NCI-H526 treated with DMSO at 0.1 percent for 48 hours (cell line): ENCODE data around the gene RGSL1.

Experiments
- DNase-seq: peaks from one replicate; lab custom pipeline; 2025; lab: John Stamatoyannopoulos, UW

RGSL1 gene

DNA sequence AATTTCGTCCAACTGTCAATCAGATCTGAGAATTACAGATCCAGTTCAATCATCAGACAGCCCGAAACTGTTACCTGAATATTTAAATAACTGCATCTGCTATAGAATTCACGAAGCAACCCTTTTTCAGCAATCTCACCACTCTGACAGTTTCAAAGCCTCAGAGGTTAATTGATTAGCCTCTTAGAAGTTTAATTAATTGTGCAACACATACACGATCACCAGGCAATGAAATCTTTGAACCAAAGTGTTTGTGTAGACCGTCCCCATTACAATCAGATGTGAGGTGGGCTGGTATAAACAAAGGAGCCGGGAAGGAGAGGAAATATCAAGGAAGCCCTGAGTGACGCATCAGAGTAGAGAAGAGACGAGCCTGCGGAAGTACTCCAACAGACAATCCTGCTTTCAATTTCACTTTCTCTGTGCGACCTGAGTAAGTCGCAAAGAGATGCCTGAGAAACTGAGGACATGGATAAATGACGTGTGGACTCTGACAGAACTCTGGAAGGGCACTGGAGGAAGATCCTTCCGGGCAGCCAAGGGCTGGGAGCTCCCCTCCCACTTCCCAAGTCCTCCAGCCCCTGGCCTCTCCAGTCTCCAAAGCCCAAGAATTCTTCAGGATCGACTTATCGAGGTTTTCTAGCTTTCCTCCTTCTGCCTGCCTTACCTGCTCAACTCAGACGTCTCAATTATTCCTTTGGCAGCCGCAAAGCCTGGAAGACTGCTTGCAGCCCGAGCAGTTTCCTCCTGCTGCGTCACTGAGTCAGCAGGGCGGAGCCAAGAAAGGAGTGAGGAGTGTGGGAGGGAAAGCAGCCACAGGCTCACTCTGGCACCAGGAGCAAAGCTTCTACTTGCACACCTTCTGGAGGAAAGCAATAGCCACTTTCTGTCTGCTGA is 138.8 kb downstream of the RGSL1 start, which contains the start of gene RNASEL:
Gene RNASEL (minus strand): TSS at position 757 of the 897 bp plus-strand sequence. CDS start 2,450 bp downstream, outside the sequence.
- peak; percentile 47 for DNase-seq

DNA sequence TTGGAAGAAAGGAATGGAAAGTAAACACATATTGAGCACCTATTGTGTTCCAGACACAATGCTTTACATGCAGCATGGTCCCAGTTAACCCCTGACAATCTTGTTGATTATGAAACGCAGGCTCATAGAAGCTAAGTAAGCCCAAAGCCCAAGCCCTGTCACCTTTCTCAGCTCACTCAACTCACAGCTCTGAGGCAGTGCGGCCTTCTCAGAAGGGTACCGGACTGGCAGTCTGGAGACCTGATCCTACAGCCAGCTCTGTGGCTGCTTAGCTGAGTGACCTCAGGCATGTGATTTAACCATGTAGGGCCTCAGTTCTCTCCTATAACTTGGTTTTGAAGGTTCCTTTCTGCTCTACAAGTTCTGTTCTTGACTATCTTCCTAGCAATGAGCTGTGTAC is 139.6 kb downstream of the RGSL1 start:
- DNase-seq, result no peak

DNA sequence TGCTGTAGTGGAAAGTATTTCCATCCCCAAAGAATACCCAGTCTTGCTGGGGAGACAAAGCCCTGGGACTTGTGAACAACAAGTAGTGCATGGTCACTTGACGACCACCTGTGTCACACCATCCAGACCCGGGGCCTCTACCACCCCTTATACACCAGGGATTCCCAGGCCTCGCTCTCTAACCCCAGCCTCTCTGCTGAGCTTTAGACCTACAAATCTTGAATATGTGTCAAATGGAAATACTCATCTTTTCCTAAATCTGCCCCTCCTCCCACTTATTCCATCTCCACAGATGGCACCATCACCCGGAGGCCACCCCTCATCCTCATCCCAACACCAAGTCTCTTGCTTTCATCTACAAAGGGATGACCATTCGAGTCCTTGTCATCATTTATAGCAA is 140.0 kb downstream of the RGSL1 start:
- no peak for DNase-seq

DNA sequence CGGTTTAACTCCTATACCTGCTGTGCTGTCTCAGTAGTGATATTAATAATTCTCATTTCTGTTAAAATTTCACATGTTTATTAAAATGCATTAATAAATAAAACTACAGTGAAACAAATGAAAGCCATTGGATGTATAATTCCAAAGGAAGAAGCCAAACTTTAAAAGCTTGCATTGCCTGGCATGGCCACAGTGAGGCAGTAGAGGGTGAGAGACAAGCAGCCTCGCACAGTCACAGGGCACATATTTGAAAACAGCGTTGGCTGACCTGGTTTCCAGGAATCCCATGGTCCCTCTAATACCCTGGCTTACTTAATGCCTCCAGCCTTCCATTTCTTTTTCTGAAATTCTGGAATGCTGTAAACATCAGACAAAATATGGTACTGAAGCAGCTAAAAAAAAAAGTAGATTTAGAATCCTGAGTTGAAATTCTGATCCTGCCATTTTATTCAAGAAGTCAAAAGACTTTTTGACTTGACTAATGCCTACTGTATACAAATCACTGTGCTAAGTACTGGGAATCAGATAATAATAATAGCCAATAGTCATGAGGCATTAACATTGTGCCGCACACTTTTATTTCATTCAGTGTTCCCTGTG is 145.8 kb downstream of the RGSL1 start:
- peak; percentile 75 for DNase-seq

DNA sequence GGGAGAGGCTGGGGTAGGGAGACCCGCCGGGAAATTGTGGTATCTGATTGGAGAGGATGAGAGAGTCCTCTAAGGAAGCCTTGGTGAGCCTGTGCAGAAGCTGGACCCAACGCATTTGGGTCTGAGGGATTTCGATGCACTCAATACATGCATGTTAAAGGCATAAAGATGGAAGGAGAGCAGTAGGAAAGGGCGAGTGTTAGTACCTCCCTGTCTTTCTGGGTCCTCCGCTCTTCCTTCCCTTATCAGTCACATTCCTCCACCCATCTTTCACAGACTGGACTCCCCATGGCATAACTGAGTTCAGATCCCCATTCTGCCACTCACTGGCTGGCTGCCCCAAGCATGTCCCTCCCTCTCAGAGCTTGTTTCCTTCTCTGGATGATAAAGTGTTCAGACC is 147.0 kb downstream of the RGSL1 start:
- DNase-seq, result no peak

DNA sequence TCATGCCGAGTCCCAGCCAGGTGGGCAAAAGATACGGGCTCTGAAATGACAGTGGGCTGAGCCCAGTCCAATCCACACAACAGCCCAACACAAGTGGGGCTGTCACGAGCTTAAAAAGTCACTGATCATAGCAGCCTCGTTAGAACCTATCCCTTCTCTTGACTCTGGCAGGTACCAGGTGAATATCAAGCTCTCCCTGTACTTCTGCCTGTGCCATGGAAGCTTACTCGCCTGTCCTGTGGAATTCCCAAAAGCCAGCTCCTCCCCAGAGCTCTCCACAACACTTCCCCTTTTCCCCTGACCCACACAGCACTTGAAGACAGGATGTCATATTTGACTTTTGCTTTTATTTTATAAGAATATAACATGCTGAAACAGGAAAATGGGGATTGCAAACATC is 148.3 kb downstream of the RGSL1 start:
- DNase-seq, result no peak

DNA sequence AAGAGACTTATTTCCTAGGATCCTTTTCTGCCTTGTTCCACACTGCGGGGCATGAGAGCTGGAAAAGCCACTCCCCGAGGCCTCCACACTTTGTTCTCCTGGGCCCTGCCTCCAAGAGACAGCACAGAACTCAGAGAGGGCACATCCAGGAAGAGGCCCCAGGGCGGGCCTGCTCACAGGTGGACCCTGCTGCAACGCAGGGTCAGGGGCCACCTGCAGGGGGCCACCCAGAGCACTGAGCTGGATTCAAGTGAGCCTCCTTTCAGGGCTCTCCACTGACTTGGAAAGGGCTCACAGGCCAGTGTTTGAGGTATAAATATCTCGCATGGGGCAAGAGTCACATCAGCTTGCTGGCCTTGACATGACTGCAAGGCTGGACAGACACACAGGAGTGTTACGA is 149.4 kb downstream of the RGSL1 start:
- no peak for DNase-seq

DNA sequence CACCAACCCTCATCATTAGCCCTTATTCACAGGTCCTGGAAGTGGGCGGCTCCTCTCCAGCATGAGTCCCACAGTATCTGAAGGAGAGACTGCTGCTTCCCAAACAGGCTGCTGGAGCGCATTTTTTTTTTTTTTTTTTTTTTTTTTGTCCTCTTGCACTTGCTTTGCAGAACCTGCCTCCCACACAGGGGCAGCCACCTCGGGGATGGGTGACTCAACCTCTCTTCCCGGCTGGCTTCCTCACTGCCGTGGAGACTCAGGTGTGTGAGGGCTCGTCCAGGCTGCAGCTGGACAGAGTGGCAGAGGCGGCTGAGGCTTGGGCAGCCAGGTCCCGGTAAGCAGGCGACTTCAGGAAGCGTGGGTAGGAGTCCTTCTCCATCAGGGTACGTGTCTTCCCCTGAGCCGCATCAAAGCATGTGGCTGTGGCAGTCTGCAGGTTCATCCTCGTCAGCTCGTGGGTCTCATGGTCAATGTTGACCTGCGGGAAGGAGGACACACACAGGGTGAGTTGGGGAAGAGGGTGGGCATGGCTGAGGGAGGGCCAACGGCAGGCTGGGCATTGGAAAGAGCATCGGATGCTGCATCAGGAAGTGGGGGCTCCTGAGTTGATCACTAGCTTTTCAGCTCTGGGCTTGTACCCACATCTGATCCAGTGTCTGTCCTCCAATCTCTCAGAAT is 150.2 kb downstream of the RGSL1 start:
- no peak for DNase-seq

DNA sequence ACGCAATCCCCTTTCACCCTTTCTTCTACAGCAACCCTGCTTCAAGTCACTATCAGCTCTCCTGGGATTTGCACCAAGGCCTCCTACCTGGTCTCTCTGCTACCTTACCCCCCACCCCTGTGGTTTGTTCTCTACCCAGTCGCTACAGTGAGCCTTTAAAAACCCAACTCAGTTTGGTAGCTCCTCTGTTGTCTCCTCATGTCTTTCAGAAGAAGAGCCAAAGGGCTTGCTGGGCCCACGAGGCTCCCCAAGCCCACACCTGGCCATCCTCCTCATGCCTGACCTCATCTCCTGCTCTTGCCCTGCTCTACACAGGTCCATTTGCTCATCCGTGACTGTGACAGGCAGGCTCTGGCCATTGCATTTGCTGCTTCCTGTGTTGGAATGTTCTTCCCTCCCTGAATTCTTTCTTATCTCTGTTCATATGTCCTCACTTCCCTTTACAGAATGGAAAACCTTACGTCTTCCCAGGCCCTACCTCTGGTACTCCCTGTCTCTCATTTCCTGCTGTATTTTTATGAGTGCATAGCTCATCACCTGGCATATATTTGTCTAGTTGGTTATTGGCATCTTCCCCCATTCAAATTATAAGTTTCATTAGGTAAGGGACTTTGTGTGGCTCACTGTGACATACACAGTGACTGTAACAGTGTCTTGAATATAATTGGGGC is 150.9 kb downstream of the RGSL1 start:
- DNase-seq, result no peak

DNA sequence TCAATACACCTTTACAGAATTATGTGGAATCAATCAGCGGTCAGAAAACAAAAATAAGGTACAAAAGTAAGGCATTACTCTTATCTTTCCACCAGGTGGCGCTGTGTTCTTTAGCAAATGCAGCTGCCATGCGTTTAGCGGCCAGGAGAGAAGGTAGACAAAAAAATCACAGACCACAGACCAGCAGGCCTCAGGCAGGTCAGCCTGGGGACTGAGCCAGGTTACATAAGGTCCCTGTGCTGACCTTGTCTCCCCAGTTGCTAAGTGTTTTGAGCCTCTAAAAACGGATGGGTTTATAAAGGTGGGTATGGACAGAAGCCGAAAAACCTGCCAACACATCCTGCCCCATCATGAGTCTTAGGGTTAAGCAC is 151.5 kb downstream of the RGSL1 start:
- DNase-seq, result peak; percentile 95

DNA sequence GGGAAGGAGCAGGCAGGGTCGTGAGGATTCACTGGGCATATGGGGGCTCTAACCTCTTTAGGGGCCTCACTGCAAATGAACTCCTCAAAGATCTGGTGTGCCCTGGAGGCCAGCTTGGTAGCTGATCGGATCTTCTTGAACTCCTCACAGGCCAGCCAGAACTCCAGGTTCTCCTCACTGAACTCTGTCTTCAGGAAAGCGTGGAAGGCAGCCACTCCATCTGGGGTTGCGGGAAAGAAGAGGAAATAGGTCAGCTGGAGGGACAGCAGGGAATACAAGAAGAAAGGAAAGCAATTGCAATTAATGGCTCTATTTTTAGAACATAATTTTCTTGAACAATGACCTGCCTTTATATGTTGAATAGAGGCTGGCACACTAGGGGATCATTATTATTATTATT is 152.0 kb downstream of the RGSL1 start:
- DNase-seq, result no peak

DNA sequence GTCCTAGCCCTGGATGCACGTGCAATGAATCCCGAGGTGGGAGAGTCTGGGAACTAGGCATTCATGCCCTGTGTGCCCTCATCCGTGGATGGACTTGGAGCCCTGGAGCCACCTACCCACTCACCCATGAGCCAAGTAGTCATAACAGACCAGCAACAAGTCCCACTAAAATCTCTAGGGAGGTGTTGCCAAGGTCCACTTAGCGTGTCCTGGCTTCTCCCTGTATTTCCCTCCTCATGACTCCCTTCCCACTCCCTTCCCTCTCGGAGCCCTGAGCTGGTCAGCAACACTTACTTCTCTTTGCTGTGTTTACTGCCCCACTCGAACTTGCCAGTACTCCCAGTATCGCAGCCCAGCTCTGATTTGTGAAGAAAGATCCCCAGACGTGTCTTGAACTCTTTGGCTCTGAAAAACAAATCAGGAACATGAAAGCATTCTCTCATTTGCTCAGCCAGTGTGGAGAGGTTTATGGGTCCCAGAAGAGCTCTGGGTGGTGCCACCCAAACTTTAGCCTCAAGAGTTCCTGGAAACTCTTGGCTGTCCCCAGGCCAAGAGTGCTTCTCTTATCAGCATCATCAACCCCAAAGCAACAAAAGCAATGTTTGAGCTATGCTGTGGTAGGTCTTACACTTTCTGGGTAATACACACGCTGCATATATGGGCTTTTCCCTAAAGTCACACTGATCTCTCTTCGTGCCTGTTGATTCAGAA is 153.1 kb downstream of the RGSL1 start:
- no peak for DNase-seq

DNA sequence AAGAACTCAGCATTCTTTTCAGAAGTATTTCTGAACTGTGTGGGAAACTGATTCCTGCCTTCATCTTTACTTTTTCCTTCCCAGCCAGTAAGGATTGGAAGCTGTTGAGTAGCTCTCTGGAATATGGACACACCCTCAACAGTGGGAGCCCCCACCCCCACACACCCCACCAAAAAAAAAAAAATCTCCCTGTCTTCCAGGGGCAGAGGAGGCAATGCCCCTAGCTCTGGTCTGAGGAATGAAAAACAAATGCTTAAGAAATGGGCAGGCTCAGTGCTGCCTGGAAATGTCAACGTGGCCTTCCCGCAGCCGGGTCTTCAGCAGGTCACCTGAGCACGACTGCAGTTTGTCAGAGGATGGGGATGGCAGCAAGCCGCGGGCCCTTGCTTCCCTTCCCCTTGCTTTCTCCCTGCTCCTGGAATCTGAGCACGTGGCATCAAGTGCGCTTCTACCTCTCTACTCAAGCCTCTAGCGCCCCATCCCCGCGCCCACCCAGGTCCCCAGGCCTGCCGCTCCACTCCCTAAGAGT is 153.8 kb downstream of the RGSL1 start:
- peak; percentile 94 for DNase-seq

DNA sequence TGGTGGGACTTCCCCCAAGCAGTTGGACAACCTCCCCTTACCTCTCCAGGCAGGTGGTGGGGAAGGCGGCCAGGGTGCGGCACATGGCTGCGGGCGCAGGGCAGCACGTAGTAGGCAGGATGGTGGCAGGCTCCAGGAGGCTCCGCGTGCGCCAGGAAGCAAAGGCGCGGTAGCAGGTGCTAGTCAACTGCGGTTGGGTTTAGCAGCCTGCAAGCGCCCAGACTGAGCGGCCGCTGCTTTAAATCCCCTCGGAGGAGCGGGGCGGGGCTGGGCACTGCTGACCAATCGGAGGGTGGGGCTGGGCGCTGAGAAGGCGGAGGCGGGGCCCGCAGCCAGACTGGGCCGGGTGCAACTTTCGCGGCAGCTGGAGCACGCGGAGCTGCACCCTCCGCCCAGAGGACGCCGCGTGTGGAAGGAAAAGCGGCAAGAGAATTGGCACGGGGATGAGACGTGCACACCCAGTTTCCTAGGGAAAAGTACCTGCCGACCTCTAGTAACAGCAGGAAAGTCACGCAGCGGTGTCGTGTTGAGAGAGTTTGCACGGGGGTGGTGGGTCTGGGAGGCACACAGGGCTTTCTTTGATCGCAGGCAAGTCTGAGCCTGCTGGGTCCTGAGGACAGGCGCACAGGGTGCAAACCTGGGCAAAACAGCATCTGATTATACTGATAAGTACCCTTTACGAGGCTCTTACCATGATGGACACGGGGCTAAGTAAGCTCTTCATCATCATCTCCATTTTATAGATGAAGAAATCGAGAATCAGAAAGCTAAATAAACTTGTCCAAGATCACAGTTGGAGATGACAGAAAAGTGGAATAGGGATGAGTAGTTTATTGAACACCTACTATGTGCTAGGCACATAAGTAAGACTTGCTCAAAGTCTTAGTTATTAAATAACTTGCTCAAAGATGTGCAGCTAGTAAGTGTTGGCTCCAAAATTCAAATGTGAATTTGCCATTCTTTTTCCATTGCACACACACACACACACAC is 154.5 kb downstream of the RGSL1 start, which contains the start of gene RGS16:
Gene RGS16 (minus strand): TSS at position 215 of the 990 bp plus-strand sequence. CDS start 130 bp downstream, at position 85.
- DNase-seq, result peak; percentile 99

DNA sequence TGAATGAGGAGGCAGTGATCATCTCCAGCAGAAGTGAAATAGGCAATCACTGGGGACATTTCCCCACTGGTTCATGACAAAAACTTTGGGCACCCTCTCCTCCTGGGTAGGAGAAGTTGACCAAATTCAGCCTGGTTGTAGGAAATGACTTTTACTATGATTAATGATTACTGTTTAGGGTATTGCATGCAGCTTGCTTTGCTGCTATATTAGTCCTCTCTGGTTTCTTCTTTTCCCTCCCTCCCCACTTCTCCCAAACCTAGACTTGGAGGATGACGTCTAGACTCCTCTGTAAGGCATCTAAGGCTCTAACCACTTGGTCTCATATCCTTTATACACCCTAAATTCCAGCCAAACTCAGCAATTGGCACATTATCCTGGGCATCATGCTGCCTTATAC is 157.6 kb downstream of the RGSL1 start:
- DNase-seq, result no peak

DNA sequence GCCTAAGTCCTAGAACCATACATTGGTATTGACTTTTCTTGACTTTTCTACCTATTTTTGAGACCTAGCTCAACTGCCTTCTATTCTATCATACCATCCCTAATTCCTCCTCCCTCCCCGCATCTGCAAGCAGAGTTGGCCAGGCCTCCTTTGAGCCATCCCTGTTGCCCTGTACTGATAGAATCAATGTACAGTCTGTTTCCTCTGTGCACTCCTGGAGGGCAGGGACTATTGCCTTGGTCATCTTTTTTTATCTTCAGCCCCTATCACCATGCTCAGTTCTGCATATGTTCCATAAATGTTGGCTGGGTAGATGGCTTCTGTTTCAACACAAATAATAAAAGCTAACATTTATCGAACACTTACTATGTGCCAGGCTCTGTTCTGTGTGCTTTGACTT is 158.3 kb downstream of the RGSL1 start:
- no peak for DNase-seq

DNA sequence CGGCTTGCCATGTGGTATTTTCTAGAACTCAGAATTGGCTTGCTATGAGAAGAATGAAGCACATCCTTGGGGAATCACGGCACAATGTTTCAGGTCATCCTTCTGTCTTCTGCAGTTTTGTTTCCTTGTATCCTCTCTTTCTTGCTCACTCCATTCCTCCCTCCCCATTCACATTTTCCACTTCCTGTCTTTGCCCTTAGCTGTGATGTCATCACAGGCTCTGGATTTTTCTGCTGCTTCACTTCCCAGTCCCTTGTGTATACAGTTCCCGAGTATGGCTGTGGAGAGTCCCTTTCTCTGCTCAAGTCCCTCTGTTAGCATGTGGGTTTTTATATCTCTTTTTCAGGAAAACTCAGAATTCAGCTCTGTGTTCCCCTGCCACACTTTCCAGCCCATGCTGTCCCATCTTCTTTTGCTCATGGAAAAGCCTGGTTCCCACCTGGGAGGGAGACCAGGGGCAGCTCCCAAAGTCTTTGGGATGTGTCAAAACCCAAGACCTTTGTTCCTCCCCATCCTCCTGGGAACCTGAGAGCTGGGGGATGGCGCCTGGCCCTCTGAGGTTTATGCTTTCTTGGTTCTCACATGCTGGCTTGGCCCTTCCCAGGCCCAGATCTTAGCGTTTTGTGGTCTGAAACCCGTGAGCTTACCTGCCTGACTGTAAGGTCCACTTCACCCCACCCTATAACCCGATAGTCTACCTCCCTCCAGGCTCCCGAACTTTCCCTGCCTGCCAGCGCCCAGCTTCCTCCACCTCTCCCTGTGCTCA is 159.1 kb downstream of the RGSL1 start:
- no peak for DNase-seq
